Ascending aorta (tissue), 2 donors: ENCODE results near the gene NFATC2. TPM values are rescaled to one million over a fixed set of nuclear protein-coding genes. Genes with fewer than 3 reads are reported as not detected.

ENCODE experiments used
- DNase-seq, 2 donors: peaks; one replicate each; pipeline ENCODE4 v3.0.0-alpha.2; 2019; ENCODE audit warnings: low spot score in 2 of 2
- H3K27ac ChIP-seq, 2 donors: fragments of 200-600 bp; sonication (generic); one replicate each; pipeline ENCODE4 v1.5.1; 2016 to 2017; ENCODE audit warnings: mild to moderate bottlenecking in 1 of 2
- H3K27me3 ChIP-seq: fragments of 200-600 bp; sonication (generic); one replicate; pipeline ENCODE4 v1.5.1; 2017
- H3K36me3 ChIP-seq, 2 donors: fragments of 200-600 bp; sonication (generic); one replicate each; pipeline ENCODE4 v1.5.1; 2016
- H3K4me1 ChIP-seq, 2 donors: fragments of 200-600 bp; sonication (generic); one replicate each; pipeline ENCODE4 v1.5.1; 2016 to 2017; ENCODE audit warnings: mild to moderate bottlenecking in 1 of 2
- H3K4me3 ChIP-seq, 2 donors: fragments of 200-600 bp; sonication (generic); one replicate each; pipeline ENCODE4 v1.5.1; 2016 to 2017; ENCODE audit warnings: mild to moderate bottlenecking in 1 of 2
- H3K9me3 ChIP-seq, 2 donors: fragments of 200-600 bp; sonication (generic); one replicate each; pipeline ENCODE4 v1.5.1; 2016
- intact Hi-C: fragments of 100-400 bp; cut with DNase I; formaldehyde crosslinking; loops from one replicate; pipeline ENCODE4 v1.15.1; 2023
- total RNA-seq: library from RNA; depleted of rRNA; stranded (reverse); fragments of >200 nt; gene quantifications from one replicate; pipeline ENCODE4 v1.1.0, GENCODE V29; 2016
- TF ChIP-seq, protein P1 (sequence below), 3 experiments: fragments of 200-600 bp in 2 of 3; fragments of 450-650 bp in 1 of 3; sonication (generic) in 2 of 3; IDR thresholded peaks; one replicate each; pipeline ENCODE4 v1.5.1; 2016 to 2019; ENCODE audit warnings: antibody characterized with exemption in 3 of 3, mild to moderate bottlenecking in 1 of 3, moderate library complexity in 1 of 3

The NFATC2 gene
- total RNA-seq, 1 donor from 2014 or later: 7.9 TPM

DNA sequence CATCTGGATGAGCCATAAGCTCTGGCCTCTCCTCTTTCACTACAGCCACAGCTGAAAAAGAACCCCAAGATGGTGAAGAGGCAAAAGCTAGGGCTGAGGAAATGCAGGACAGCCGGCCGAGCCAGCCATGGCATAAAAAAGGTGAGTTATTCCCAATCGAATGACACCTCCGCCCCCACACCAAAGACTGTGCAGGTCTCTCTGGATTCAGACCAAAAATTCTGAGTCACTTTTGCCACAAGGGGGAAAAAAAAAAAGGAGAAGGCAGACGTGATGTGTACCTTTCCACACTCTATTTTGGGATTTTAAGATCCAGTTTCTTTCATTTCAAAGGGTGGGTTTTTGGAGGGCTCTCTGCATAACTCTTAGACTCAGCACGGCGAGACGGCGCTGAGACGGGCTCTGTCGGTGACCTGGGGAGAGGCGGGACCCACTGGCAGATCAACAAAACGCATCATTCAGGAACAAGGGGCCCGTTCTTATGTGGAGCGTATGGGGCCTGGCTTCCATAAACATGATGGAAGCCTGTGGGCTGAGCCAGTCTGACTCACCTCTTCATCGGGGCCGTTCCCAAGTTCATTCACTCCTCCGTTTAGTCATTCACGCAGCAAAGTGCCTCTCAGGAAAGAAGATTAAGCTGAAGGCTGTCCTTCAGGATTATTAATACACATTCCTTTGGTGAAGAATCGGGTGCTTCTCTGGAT is 54.8 kb downstream of the NFATC2 start:
- Histone ChIP-seq H3K36me3 (no peaks in the 10 kb centered on the region), H3K27ac (peak overlapping the region in 1 of 2 donors; percentile 32), H3K4me1 (peaks cover 3 to 7% of the 10 kb centered on the region in 2 donors), H3K4me3 (peak overlapping the region in 1 of 2 donors; percentile 41), H3K9me3 (no peaks in the 10 kb centered on the region), H3K27me3 (no peaks in the 10 kb centered on the region)
- DNase-seq: no peak
- TF ChIP-seq, protein P1, sequence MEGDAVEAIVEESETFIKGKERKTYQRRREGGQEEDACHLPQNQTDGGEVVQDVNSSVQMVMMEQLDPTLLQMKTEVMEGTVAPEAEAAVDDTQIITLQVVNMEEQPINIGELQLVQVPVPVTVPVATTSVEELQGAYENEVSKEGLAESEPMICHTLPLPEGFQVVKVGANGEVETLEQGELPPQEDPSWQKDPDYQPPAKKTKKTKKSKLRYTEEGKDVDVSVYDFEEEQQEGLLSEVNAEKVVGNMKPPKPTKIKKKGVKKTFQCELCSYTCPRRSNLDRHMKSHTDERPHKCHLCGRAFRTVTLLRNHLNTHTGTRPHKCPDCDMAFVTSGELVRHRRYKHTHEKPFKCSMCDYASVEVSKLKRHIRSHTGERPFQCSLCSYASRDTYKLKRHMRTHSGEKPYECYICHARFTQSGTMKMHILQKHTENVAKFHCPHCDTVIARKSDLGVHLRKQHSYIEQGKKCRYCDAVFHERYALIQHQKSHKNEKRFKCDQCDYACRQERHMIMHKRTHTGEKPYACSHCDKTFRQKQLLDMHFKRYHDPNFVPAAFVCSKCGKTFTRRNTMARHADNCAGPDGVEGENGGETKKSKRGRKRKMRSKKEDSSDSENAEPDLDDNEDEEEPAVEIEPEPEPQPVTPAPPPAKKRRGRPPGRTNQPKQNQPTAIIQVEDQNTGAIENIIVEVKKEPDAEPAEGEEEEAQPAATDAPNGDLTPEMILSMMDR (IDR thresholded peaks at IDR 0.05): no peak
- intact Hi-C loops: no loop called here

GRCh38 chr20:51487076-51487475 is 55.4 kb downstream of the NFATC2 start:
- H3K4me1 ChIP-seq: peaks cover 0 to 2% of the 10 kb centered on the region in 2 donors
- TF ChIP-seq, protein P1 (IDR thresholded peaks at IDR 0.05): no peak
- H3K27me3 ChIP-seq: no peaks in the 10 kb centered on the region
- DNase-seq: no peak
- no peaks in the 10 kb centered on the region for H3K36me3 ChIP-seq
- no peaks in the 10 kb centered on the region for H3K9me3 ChIP-seq
- H3K27ac ChIP-seq: peak overlapping the region in 1 of 2 donors; percentile 5
- intact Hi-C loops: no loop called here
- peak overlapping the region in 1 of 2 donors; percentile 41 for H3K4me3 ChIP-seq

- no peak for DNase-seq
- intact Hi-C loops: no loop called here
- Histone ChIP-seq H3K27ac (peak overlapping the region in 1 of 2 donors; percentile 5), H3K9me3 (no peaks in the 10 kb centered on the region), H3K4me1 (no peaks in the 10 kb centered on the region), H3K36me3 (no peaks in the 10 kb centered on the region), H3K27me3 (no peaks in the 10 kb centered on the region), H3K4me3 (peak overlapping the region in 1 of 2 donors; percentile 41)
- TF ChIP-seq, protein P1 (IDR thresholded peaks at IDR 0.05): no peak
Measured at GRCh38 chr20:51486197-51487005, 56.1 kb downstream of the NFATC2 start.

- intact Hi-C loops: no loop called here
Measured at GRCh38 chr20:51484831-51485230, 57.7 kb downstream of the NFATC2 start.

GRCh38 chr20:51484141-51484815 is 58.2 kb downstream of the NFATC2 start:
- H3K27me3 ChIP-seq: no peaks in the 10 kb centered on the region
- intact Hi-C loops: no loop called here
- TF ChIP-seq, protein P1 (IDR thresholded peaks at IDR 0.05): no peak
- no peaks in the 10 kb centered on the region for H3K36me3 ChIP-seq
- DNase-seq: no peak
- H3K27ac ChIP-seq: no peak overlapping the region
- no peaks in the 10 kb centered on the region for H3K4me1 ChIP-seq
- H3K9me3 ChIP-seq: no peaks in the 10 kb centered on the region
- no peak overlapping the region for H3K4me3 ChIP-seq

More at GRCh38 chr20:51484831-51485230, 57.7 kb downstream of the NFATC2 start:
- no peak overlapping the region for H3K4me3 ChIP-seq
- no peaks in the 10 kb centered on the region for H3K27me3 ChIP-seq
- TF ChIP-seq, protein P1 (IDR thresholded peaks at IDR 0.05): no peak
- no peaks in the 10 kb centered on the region for H3K36me3 ChIP-seq
- no peak for DNase-seq
- H3K27ac ChIP-seq: no peak overlapping the region
- no peaks in the 10 kb centered on the region for H3K9me3 ChIP-seq
- no peaks in the 10 kb centered on the region for H3K4me1 ChIP-seq
